GM19438 (cell line): ENCODE data around the gene SS18L1.

Experiments used
- ATAC-seq: cut with Tn5 transposase; IDR thresholded peaks from one replicate; pipeline ENCODE4 v1.9.1; 2021; ENCODE audit warnings: low read depth; ENCODE audit not compliant: unreplicated experiment

The SS18L1 gene

DNA sequence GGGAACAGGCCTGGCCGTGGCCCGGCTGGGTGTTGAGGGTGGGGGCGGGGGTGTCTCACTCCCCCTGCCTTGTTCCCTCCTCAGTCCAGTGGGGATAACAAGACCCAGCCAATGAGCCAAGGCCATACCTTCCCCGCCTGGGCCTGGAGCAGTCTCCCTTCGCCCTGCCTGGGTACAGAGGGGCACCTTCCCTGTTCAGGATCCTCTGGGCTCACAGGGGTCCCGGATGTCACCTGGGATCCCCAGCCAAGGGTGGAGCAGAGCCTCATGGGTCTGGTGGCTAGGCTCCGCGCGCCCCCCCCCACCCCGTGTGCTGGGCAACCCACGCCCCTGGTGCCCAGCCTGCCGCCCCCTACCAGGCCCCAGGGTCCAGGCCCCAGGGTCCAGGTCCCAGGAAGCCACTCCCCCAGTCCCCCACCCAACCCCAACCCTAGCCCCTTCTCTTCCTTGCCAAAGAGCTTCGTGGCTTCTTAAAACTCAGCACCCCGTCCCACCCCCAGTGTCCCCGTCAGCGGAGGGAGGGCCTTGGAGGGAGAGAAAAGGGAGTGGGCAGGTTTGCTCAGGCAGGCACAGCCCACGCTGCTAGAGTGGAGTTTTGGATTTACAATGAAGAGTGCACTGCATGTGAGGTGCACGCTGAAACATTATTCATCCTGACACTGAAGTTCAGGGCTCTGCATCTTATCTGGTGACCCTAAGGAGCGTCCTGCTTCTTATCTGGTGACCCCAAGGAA lies 64.7 kb downstream of the SS18L1 start:
- no peak for ATAC-seq

DNA sequence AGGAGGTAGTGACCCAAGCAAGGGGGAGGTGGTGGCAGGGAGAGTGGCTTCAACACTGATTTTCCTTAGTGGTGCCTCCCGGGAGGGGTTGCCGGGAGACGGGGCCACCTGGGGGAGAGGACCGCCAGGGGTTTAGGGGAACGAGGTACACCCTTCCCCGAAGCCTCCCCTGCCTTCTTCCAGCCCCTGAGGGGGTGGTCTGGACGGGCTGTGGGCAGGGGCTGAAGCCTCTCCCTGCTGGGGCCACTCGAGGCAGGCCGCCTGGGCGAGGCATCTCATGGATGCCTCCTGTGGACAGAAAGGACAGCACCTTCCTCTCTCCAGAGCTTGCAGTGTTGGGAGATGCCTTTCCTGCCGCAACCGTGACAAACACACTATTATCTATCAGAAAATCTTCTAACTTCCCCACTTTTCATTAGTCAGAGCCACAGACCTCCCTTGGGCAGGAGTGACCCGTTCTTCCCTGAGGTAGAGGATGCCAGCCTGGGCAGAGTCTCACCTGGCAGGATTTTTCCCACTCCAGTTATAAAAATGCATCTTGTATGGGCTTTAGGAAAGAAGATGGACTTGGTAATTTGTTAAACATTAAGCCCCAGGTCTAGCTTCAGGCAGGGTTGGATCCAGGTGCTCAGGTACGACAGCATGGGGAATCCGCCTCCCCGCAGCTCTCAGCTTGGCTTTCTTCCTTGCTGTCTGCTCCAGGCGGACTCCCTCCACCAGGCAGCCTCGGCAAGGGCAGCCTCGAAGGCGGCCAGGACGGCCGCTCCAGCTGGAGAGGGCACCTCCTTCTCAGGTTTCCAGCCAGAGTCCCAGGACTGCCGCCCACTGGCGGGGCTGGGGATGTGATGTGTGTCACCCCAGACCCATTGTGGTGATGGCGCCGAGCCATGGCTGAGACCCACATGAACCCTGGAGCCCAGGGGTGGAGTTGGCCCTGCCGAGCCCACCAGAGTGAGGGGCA lies 65.5 kb downstream of the SS18L1 start:
- no peak for ATAC-seq

DNA sequence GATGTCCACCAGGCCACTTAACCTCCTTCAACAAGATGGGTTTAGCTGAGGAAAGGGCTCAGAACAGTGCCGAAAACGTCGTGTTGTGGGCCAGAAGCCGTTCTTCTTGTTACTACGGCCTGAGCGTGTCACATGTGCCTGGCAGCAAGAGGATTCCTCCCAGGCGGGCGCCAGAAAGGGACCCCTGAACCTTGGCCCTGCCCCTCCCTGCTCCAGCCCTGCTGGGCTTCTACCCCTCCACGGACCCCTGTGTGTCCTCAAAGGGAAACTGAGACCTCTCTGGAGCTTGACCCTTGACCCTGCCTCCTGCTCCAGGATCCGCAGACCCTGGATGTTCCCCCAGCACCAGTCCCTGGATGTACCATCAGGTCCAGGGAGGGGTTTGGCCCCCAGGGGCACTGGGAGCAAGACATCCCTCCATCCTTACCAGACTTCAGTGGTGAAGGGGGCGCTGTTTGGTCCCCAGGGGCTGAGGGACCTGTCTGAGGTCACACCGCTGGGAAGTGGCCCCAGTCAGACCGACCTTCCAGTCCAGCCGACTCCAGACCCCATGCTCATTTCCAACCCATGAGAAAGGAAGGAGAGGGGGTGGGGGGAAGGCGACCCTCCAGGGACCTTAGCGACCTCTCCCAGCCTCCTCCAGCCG lies 66.4 kb downstream of the SS18L1 start:
- no peak for ATAC-seq

DNA sequence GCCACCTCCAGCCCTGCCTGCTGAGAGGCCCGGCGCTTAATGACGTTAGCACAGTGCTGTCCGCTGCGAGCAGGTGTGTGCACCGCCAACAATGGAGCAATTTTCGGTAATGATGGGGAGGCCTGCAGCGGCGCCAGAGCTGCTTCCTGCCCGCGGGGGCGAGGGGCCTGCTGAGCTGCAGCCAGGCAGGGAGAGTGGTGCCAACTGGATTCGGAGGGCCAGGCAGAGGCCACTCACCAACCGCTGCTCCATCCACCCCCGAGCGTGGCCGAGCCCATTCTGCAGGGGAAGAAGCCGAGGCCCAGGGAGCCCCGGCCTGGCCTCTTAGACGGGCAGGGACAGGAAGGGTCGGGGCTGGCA lies 66.9 kb downstream of the SS18L1 start:
- no peak for ATAC-seq

DNA sequence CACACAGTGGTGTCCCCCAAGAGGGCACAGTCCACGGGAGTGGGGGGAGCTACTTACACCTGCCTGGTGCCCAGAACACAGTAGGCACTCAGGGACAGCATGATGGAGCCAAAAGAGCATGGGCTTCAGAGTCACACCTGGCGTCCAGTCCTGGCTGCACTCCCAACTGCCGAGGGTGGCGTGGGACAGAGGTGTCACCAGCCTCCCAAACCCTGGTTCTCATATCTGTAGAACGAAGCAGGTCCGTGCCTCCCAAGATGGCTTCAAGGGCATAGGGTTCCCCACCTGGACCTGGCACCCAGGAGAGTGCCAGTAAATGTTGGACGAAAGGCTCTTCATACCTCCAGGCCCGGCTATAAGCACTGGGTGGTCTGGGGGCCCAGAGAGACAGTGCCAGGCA lies 67.6 kb downstream of the SS18L1 start:
- ATAC-seq: no peak

DNA sequence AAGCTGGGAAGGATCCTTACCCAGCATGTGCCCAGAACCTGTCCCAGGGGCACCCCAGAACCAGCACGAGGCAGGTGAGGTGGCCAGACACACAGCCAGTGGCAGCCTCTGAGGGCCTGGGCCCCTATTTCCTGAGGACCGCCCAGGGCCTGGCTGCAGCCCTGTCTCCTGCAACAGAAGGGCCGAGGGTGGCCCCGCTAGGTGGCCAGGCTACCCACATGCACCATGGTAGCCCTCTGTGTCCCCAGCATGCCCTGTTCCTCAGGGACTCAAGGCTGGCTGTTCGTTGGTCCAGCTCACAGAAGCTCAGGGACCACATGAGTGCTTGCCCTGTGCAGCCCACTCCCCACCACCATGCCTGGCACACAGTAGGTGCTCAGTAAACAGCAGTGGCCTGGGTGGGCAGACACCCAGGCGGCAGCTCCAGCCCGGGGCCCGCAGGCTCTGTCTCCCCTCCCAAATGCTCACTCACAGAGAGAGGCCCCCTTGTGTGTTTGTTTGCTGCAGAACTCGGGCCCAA lies 68.3 kb downstream of the SS18L1 start:
- ATAC-seq: no peak

DNA sequence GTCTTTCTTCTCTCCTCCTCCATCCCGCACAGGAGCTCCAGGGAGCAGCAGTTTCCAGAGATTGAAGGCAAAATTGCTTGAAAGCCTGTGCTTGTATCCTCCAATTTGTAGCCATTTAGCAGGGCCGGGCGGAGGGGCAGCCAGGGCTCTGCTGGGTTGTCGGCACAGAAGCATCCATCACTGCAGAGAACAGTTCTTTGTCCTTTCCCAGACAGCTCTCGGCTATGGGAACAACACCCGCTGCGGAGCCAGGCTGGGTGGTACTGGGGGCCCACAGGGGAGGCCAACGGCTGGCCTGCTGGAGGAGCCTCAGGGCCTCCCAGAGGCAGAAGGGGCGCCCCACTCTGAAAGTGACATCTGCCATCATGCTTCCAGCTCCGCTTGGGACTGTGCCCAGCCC lies 68.7 kb downstream of the SS18L1 start:
- ATAC-seq: no peak

DNA sequence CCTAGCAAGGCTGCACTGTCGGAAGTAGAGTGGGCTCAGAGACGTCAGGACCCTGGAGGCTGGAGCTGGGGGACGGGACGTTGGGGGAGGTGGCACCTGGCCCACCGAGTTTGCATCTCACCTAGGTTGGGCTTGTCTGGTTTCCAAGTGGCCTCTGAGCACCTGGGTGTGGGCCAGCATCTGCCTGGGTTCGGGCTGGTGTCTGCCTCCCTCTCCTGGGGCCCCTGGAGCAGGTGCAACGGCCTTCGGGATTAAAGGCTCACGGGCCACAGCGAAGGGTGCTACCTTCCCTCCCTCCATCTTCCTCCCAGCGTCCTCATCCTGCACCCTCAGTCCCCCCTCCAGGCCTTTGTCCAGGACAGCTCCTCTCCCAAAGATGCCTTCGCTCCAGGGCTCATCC lies 70.5 kb downstream of the SS18L1 start:
- ATAC-seq: no peak

DNA sequence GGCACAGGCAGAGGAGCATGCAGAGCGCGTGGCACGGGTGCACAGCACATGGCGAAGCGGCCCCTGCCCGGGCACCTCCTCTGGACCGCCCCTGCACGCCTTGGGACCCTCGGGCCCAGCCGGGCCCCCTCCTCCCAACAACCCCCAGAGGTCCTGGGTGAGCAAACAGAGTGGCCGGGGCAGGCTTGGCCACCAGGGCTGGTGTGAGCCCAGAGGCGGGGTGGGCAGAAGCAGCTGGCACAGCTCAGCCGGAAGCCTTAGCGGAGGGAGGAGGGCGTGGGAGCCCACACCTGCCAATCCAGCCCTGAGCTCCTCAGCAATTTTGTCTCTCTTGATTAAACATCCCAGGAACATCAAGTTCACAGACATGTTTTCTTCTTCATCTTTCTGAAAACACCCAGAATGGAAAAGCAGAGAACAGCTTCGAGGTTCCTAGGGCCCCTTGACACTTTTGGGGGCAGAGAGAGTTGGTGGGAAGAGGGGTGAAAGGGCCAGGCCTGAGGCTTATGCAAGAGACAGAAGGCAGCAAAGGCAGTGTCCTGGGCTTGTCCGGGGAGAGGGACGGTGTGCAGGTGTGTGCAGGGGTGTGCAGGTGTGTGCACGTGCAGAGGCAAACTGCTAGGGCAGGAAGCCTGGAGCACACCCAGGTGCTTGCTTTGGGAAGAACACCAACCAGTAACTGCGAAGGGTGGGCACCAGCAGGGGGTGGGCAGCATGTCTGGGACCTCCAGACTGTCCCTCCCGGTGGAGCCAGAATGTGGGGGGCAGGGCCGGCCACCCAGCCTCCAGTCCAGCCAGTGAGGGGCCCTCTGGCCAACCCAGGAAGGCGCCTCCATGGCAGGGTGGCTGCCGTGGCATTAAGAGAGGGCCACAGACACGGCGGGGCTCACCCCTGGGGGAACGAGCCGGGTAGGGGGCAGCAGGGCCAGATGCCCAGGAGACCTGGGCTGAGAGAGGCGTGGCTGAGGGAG lies 71.7 kb downstream of the SS18L1 start:
- ATAC-seq: no peak

DNA sequence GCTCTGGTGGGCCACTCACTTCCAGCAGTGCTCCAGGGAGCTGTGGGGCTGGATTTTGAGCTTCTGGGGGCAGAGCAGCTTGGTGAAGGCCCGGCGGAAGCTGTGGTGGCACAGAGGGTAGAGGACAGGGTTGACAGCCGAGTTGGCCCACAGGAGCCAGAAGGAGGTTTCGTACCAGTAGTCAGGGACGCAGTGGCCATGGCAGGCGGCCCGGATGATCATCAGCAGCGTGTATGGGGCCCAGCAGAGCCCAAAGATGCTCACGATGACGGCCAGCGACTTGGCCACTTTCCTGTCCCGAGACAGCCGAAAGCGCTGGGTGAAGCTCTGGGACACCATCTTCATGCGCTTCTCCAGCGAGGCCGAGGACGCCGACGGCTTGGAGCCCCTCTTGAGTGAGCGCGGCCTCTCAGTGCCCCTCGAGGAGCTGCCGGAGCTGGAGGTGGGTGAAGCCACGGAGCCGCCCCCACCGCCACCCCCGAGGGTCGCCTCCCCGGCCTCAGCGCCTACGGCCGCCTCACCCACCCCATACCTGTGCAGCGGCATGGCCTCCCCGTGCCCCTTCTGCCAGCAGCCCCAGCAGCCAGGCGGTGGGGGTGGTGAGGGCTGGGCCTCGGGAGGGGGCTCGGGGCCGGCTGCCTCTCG lies 72.5 kb downstream of the SS18L1 start:
- no peak for ATAC-seq

DNA sequence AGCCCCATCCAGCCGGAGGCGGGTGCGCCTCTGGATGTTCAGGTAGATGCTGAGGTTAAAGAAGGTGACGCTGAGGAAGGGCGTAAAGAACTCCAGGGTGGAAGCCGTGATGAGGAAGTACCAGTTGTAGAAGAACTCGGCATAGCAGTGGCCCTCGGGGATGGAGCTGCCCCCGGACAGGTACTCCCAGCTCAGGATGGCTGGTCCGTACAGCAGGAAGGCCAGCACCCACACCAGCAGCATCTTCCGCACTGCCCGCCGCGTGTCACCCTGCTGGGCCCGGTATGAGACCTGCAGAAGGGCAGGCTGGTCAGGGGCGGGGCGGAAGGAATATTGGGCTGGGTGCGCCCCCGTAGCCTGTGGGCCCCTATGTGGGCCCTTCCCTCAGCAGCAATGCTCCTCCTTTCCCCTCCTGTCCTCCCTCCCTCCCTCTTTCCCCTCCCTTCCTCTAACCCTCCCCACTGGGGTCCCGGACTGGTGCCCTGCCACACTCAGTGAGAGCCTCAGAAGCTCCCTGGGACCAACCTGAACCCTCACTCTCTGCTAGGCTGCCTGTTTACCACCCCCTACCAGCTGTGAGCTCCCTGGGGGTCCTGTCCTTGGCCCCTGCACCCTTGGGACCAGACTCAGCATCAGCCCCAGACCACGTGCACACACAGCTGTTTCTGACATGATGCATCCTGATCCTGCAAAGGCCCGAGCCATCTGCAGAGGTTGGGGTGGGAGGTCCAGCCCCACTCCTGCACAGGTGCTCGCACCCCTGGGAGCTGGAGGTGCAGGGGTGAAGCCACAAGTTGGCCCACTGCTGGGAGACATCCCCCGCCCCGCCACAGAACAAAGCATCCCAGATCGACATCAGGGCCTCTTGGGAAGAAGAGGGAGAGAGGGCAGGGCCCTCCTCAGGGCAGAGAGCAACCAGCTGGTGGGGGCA lies 73.3 kb downstream of the SS18L1 start:
- no peak for ATAC-seq

DNA sequence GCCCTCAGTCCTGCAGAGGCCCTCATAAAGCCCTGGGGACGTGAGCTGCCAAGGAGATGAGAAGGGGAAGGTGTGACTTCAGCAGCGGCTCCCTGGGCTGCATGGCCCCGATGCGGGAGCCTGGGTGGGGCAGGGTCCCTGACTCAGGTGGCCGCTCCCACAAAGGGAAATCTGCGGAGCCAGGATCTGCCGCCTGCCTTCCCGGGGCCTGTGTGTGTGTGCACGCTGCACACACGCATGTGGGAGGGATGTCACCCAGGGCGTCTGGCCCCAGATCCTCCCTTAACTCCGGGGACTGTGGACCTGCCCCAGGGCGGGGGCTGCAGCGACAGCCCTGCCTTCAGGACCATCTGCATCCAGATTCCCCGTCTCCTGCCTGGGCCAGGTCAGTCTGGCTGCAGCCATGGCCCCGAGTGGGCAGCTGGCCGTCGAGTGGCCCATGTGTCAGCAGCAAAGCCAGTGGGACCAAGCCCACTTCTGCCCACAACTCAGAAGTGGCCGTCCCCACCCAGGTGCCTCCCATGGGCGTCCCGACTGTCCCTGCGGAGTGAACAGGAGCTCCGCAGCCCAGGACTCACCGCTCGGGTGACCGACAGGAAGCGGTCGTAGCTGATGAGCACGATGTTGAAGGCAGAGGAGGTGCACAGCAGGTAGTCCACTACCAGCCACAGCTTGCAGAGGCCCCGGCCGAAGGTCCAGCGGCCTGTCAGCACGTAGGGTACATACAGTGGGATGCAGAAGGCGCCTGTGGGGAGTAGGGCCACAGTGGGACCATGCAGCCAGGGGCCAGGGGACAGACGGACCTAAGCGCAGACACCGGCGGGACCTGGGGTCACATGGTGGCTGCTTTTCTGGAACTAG lies 74.6 kb downstream of the SS18L1 start:
- no peak for ATAC-seq

DNA sequence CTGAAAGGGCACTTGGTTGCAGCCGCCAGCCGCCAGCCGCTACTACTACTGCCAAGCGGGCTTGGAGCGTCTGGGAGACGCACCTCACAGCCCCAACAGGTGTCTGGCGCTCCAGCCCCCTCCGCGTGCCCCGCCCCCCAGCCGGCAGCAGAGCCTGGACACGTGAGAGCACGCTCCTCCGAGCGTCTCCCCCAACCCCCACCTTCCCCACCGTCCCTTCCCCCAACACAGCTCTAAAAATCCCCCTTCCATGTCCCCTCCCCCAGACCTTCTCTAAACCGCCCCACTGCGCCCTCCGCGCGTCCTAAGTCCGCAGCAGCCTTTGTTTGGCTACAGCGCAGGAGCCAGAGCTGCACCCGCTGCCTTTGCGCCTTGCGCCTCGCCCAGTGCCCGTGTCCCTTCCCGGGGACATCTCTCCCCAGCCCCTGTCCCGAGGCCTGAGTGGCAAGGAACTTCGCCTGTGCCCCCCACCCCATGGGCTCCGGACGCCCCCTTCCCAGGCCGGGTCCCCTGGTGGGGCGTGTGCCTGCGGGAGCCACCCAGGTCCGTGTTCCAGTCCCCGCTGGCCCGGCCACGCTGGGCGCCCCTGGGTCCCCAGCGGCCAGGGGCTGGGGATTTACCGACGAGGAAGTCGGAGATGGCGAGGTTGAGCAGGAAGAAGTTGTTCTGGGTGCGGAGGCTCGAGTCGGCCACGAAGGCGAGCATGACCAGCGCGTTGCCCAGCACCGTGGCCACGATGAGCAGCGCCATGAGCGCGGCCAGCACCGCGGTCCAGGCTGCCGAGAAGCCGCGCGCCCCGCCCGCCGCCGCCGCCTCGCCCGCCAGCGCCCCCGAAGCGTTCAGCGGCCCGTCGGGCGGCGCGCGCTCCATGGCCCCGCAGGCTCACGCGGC lies 75.8 kb downstream of the SS18L1 start:
- ATAC-seq: no peak

DNA sequence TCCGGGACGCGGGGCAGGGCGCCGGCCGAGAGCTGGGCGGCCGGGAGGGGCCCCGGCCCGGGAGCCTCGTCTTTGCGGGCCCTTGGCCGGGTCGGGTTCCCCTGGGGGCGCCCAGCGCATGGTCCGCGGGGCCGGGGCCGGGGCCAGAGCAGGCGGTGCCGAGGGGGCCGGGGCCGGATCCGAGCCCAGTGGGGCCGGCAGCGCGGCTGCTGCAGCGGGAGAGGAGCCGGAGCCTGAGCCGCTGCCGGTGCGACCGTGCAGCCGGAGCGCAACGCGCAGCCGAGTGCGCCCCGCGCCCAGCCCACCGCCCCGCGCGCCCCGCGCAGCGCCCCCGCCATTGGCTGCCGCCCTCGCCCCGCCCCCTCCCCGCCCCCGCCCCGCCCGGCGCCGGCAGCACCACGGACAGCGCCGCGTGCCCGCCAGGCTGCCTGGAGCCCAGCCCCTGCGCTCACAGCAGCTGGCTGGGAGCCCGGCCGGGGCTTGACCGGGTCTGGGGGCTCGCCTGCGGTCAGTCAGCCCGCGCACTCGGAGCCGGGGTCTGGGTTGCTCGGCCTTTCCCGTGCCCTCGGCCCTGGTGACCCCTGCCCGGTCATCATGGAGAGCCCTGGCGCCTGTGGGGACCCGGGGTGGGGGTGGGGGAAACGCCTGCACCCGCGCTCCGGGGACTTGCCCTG lies 76.6 kb downstream of the SS18L1 start, which contains the start of gene HRH3:
TSS of gene HRH3 (minus strand) at position 287 of the 674 bp plus-strand sequence. CDS start 308 bp downstream, outside the sequence.
- ATAC-seq: no peak

DNA sequence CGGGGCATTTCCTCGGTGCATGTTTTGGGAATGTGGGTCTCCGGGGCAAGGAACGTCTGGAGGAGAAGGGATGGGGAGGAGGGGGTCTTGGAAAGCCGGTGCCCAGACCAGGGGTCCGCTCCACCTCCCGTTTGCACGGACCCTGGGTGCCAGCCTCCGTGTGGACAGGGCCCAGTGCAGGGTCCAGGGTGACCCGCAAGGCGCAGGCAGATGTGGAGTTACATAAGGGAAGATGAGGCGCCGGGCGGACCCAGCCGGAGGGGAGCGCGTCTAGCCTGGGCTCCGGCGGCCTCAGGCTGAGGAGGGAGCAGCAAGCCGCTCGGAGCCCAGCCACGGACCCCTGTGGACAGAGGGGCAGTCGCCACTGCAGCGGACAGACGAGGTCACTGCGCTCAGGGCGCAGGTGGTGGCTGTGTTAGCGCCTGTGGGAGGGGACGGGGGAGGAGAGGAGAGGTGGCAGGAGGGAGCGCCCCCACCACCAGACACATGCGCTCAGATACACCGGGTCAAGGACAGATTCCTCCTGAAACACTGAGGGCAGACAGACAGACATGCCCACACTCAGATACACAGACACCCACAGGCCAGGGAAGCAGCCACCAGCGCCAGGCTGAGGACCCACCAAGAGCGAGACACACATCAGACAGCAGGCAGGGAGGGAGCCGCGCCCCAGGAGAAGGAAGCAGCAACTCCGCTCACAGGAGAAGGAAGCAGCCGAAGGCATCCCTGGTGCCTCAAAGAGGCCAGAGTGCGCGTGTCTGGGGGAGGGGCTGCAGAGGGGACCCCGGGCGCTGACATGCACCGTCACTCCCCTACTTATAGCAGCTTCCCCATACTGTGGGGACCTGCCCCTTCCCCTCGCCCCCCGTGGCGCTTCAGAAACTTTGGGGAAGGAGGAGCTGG lies 77.3 kb downstream of the SS18L1 start:
- no peak for ATAC-seq
